PC-9 (cell line): ENCODE measurements around the gene CCNA1. TPM values are rescaled to one million over a fixed set of nuclear protein-coding genes. Genes with fewer than 3 reads are reported as not detected.

Experiments used
- BruUV-seq: library from RNA; stranded (reverse); fragments of 400-500 nt; replicated peaks from 2 replicates; lab custom pipeline; 2021; lab: Mats Ljungman, UMichigan
- CTCF ChIA-PET: fragments of 300-600 bp; sonication (Branson Sonifier 250); formaldehyde crosslinking; loops from one replicate; lab custom pipeline; 2022; ENCODE audit warnings: antibody characterized with exemption; lab: Charles Lee
- POLR2A ChIA-PET: fragments of 300-600 bp; sonication (Branson Sonifier 250); formaldehyde crosslinking; loops from one replicate; lab custom pipeline; 2022; ENCODE audit warnings: antibody characterized with exemption; ENCODE audit not compliant: unreplicated experiment; lab: Charles Lee
- DNase-seq, 2 experiments: peaks; one replicate each; pipeline versions ENCODE4 v3.0.0 to v3.0.0-alpha.2; 2015 to 2022; ENCODE audit warnings: mixed read lengths in 1 of 2
- H2AFZ ChIP-seq: fragments of 200-600 bp; sonication (generic); 2 replicates; pipeline ENCODE4 v1.8.1; 2017; ENCODE audit warnings: antibody characterized with exemption
- H3F3A ChIP-seq: fragments of 200-600 bp; sonication (generic); 2 replicates; pipeline ENCODE4 v1.8.1; 2017; ENCODE audit warnings: antibody characterized with exemption, mild to moderate bottlenecking, low read depth; ENCODE audit not compliant: insufficient read depth
- H3K27ac ChIP-seq: fragments of 200-600 bp; sonication (generic); 2 replicates; pipeline ENCODE4 v1.6.1; 2016; ENCODE audit warnings: mixed run types
- H3K27me3 ChIP-seq: fragments of 200-600 bp; sonication (generic); 2 replicates; pipeline ENCODE4 v1.6.1; 2016; ENCODE audit warnings: low read depth, mixed run types; ENCODE audit not compliant: insufficient read depth
- H3K36me3 ChIP-seq: fragments of 200-600 bp; sonication (generic); 2 replicates; pipeline ENCODE4 v1.6.1; 2016; ENCODE audit warnings: low read depth, mixed run types
- H3K4me1 ChIP-seq: fragments of 200-600 bp; sonication (generic); replicated peaks from 2 replicates; pipeline ENCODE4 v1.6.1; 2016; ENCODE audit warnings: mixed run types; ENCODE audit not compliant: insufficient read depth
- H3K4me2 ChIP-seq: fragments of 200-600 bp; sonication (generic); 2 replicates; pipeline ENCODE4 v1.6.1; 2017; ENCODE audit warnings: mixed run types
- H3K4me3 ChIP-seq: fragments of 200-600 bp; sonication (generic); 2 replicates; pipeline ENCODE4 v1.6.1; 2016; ENCODE audit warnings: mixed run types
- H3K79me2 ChIP-seq: fragments of 200-600 bp; sonication (generic); 2 replicates; pipeline ENCODE4 v1.6.1; 2017; ENCODE audit warnings: low read depth, mixed run types
- H3K9me2 ChIP-seq: fragments of 200-600 bp; sonication (generic); 2 replicates; pipeline ENCODE4 v1.8.1; 2017; ENCODE audit warnings: mild to moderate bottlenecking; ENCODE audit not compliant: insufficient read depth
- H3K9me3 ChIP-seq: fragments of 200-600 bp; sonication (generic); 2 replicates; pipeline ENCODE4 v1.8.1; 2016; ENCODE audit warnings: low read depth; ENCODE audit not compliant: insufficient read depth
- H4K20me1 ChIP-seq: fragments of 200-600 bp; sonication (generic); 2 replicates; pipeline ENCODE4 v1.8.1; 2017; ENCODE audit not compliant: insufficient read depth
- CTCF ChIP-seq: fragments of 200-600 bp; sonication (generic); conservative IDR thresholded peaks from 2 replicates; pipeline ENCODE4 v1.6.1; 2017; ENCODE audit warnings: mixed run types, antibody characterized with exemption, mild to moderate bottlenecking, moderate library complexity
- EZH2 ChIP-seq: fragments of 200-600 bp; sonication (generic); IDR thresholded peaks from 2 replicates; pipeline ENCODE4 v1.8.0; 2017; ENCODE audit warnings: antibody characterized with exemption, low read depth
- intact Hi-C: fragments of 100-400 bp; cut with micrococcal nuclease; formaldehyde crosslinking; loops from one replicate; pipeline ENCODE4 v1.10.0; 2022; ENCODE audit not compliant: unreplicated experiment
- total RNA-seq: library from RNA; stranded (reverse); gene quantifications from 2 replicates; pipeline ENCODE4 v1.2.3, GENCODE V29; 2021

The CCNA1 gene
- total RNA-seq, 1 experiment from 2014 or later, result not detected

- Histone ChIP-seq H2AFZ (no peak overlapping the region), H3K4me3 (no peak overlapping the region)
Observed at GRCh38 chr13:36430247-36431203, 1.8 kb upstream of the CCNA1 start.

DNA sequence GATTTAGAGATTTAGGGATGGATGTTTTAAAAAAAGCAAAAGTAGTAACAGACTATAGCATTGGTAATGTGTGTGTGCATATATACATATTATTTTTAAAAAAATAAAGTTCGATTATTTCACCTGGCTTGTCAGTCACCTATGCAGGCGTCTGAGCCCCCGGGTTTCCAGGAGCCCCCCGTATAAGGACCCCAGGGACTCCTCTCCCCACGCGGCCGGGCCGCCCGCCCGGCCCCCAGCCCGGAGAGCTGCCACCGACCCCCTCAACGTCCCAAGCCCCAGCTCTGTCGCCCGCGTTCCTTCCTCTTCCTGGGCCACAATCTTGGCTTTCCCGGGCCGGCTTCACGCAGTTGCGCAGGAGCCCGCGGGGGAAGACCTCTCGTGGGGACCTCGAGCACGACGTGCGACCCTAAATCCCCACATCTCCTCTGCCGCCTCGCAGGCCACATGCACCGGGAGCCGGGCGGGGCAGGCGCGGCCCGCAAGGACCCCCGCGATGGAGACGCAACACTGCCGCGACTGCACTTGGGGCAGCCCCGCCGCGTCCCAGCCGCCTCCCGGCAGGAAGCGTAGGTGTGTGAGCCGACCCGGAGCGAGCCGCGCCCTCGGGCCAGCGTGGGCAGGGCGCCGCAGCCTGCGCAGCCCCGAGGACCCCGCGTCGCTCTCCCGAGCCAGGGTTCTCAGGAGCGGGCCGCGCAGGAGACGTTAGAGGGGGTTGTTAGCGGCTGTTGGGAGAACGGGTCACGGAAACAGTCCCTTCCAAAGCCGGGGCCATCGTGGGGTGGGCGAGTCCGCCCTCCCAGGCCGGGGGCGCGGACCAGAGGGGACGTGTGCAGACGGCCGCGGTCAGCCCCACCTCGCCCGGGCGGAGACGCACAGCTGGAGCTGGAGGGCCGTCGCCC, 840 bp upstream of the CCNA1 start:
- no peak for DNase-seq
- H3K27ac ChIP-seq, result no peak overlapping the region
- no peaks in the 10 kb centered on the region for H3K27me3 ChIP-seq
- no peaks in the 10 kb centered on the region for H3K9me2 ChIP-seq
- H3K4me1 ChIP-seq, result peaks cover 23% of the 10 kb centered on the region
- no peak overlapping the region for H3K4me2 ChIP-seq
- TF ChIP-seq CTCF (no peak), EZH2 (no peak)
- H3F3A ChIP-seq, result peaks cover 18% of the 10 kb centered on the region
- no TSS peak for BruUV-seq
- no peak overlapping the region for H3K4me3 ChIP-seq
- H3K79me2 ChIP-seq, result no peaks in the 10 kb centered on the region
- H3K9me3 ChIP-seq, result no peaks in the 10 kb centered on the region
- no peak overlapping the region for H2AFZ ChIP-seq
- CTCF ChIA-PET, result no interaction called here
- POLR2A ChIA-PET, result no interaction called here
- intact Hi-C loops, result no loop called here
- H3K36me3 ChIP-seq, result no peaks in the 10 kb centered on the region
- H4K20me1 ChIP-seq, result no peaks in the 10 kb centered on the region

More at GRCh38 chr13:36430247-36431203, 1.8 kb upstream of the CCNA1 start:
- no peaks in the 10 kb centered on the region for H3K27me3 ChIP-seq
- no peak overlapping the region for H3K27ac ChIP-seq
- no peaks in the 10 kb centered on the region for H3K9me3 ChIP-seq
- ChIA-PET POLR2A (no interaction called here), CTCF (no interaction called here)
- H3F3A ChIP-seq, result peaks cover 18% of the 10 kb centered on the region
- H3K4me2 ChIP-seq, result no peak overlapping the region
- BruUV-seq, result no TSS peak
- no peaks in the 10 kb centered on the region for H3K9me2 ChIP-seq
- H3K36me3 ChIP-seq, result no peaks in the 10 kb centered on the region
- no peaks in the 10 kb centered on the region for H3K79me2 ChIP-seq
- no peaks in the 10 kb centered on the region for H4K20me1 ChIP-seq
- no peak for DNase-seq
- H3K4me1 ChIP-seq, result peaks cover 23% of the 10 kb centered on the region
- intact Hi-C loops, result no loop called here
- TF ChIP-seq EZH2 (no peak), CTCF (no peak)

DNA sequence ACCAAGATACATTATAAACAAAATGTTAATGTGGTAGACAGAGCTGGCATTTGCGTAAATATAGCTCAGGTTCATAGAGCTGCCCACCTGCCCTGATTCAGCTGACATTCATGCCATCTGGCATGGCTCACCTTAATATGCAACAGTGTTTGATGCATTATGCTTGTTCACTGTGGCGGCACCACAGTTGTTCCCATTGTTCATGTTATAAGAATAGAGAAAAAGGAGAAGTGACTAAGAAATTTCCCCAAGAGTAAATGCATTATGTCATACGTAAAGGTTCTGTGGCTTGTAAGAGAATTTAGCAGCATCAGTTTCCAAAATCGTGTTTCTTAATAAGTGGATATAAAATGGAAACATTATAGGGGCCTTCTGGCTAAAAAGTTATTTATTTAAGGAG, 4.5 kb downstream of the CCNA1 start:
- Histone ChIP-seq H3F3A (peaks cover 13% of the 10 kb centered on the region; the same call in 1 of the 2 replicates), H3K4me3 (no peak overlapping the region), H3K9me3 (no peaks in the 10 kb centered on the region), H2AFZ (no peak overlapping the region), H3K36me3 (no peaks in the 10 kb centered on the region), H3K79me2 (no peaks in the 10 kb centered on the region), H3K9me2 (no peaks in the 10 kb centered on the region), H3K27ac (no peak overlapping the region), H4K20me1 (no peaks in the 10 kb centered on the region), H3K27me3 (no peaks in the 10 kb centered on the region), H3K4me1 (peaks cover 13% of the 10 kb centered on the region), H3K4me2 (no peak overlapping the region)
- ChIA-PET POLR2A (no interaction called here), CTCF (no interaction called here)
- DNase-seq, result no peak
- no TSS peak for BruUV-seq
- intact Hi-C loops, result no loop called here
- TF ChIP-seq EZH2, result no peak
- TF ChIP-seq CTCF, result no peak
